GM06990 (cell line): Measurements from ENCODE around the gene CDC5L.

ENCODE experiments used
- DNase-seq: peaks from one replicate; pipeline ENCODE4 v3.0.0-alpha.2; 2011; ENCODE audit not compliant: insufficient read length; ENCODE audit errors: extremely low read depth
- H3K27me3 ChIP-seq: replicated peaks from 2 replicates; pipeline ENCODE4 v1.6.0; 2011; ENCODE audit warnings: low read length; ENCODE audit not compliant: control insufficient read depth, insufficient read depth
- H3K36me3 ChIP-seq: 2 replicates; pipeline ENCODE4 v1.5.1; 2011; ENCODE audit warnings: low read length; ENCODE audit not compliant: control insufficient read depth, insufficient read depth
- H3K4me3 ChIP-seq: replicated peaks from 2 replicates; pipeline ENCODE4 v1.5.1; 2011; ENCODE audit warnings: low read depth, mild to moderate bottlenecking, control low read depth, low read length
- TF ChIP-seq, protein P1 (sequence below): IDR thresholded peaks from 2 replicates; pipeline ENCODE4 v1.5.1; 2011; ENCODE audit warnings: low read length, control low read depth, mild to moderate bottlenecking, inconsistent platforms; ENCODE audit not compliant: insufficient read depth, poor library complexity, severe bottlenecking

CDC5L gene

GRCh38 chr6:44498436-44498835 lies 110.9 kb downstream of the CDC5L start:
- TF ChIP-seq, protein P1, sequence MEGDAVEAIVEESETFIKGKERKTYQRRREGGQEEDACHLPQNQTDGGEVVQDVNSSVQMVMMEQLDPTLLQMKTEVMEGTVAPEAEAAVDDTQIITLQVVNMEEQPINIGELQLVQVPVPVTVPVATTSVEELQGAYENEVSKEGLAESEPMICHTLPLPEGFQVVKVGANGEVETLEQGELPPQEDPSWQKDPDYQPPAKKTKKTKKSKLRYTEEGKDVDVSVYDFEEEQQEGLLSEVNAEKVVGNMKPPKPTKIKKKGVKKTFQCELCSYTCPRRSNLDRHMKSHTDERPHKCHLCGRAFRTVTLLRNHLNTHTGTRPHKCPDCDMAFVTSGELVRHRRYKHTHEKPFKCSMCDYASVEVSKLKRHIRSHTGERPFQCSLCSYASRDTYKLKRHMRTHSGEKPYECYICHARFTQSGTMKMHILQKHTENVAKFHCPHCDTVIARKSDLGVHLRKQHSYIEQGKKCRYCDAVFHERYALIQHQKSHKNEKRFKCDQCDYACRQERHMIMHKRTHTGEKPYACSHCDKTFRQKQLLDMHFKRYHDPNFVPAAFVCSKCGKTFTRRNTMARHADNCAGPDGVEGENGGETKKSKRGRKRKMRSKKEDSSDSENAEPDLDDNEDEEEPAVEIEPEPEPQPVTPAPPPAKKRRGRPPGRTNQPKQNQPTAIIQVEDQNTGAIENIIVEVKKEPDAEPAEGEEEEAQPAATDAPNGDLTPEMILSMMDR = no peak
- no peaks in the 10 kb centered on the region; the same call in none of the 2 replicates for H3K27me3 ChIP-seq
- no peak overlapping the region for H3K4me3 ChIP-seq
- DNase-seq = no peak
- H3K36me3 ChIP-seq = no peaks in the 10 kb centered on the region

DNA sequence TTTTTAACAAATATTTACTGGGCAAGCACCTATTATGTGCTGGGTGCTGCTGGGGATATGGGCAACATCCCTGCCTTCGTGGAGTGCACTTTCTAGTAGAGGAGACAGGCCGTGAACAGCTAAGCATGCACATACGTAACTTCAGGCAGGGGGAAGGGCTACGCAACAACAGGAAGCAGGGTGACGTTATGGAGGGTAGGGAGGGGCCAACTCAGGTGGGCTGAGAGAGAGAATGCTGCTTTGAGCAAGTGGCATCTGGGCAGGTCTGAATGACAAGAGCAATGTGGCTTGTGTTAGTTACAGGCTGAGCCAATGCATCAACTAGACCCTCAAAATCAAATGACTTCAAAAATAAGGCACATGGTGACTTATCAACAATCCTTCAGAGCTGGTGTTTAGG lies 112.1 kb downstream of the CDC5L start:
- Histone ChIP-seq H3K36me3 (no peaks in the 10 kb centered on the region), H3K27me3 (peaks cover 1% of the 10 kb centered on the region), H3K4me3 (no peak overlapping the region)
- TF ChIP-seq, protein P1 = no peak
- no peak for DNase-seq
